GM19372 (cell line): Measurements from ENCODE around the gene OOSP2.

Experiments
- ATAC-seq: cut with Tn5 transposase; IDR thresholded peaks from one replicate; pipeline ENCODE4 v1.9.1; 2021; ENCODE audit warnings: mild to moderate bottlenecking, low read depth, moderate library complexity; ENCODE audit not compliant: unreplicated experiment

OOSP2 gene

DNA sequence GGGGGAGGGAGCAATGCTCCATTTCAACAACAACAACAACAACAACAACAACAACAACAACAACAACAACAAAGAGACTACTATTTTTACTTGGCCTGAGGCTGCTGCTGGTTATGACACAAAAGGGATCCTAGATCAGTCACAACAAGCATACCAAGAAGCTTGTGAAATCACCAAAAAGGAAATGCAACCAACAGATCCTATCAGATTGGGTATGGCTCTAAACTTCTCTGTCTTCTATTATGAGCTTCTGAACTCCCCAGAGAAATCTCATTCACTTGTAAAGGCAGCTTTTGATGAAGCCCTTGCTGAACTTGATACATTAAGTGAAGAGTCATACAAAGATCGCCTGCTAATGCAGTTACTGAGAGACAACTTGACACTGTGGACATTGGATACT, 37.8 kb downstream of the OOSP2 start:
- ATAC-seq = no peak

DNA sequence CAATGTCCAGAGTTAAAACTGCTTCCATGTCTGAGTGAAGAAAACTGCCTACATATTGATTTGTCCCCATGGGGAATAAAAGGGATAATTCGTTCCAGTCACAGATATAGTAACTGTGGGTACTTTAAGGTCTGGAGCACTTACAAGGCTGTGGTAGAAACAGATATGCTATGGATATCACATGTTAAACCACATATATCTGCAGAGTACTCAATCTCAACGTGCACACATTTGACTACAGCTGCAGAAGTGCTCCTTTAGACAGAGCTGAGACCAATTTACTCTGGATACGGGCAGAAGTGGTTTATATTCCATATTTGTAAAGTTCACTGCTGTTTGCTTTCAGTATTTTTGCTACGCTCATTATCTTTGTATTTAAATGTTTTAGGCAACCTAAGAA, 38.5 kb downstream of the OOSP2 start:
- no peak for ATAC-seq

DNA sequence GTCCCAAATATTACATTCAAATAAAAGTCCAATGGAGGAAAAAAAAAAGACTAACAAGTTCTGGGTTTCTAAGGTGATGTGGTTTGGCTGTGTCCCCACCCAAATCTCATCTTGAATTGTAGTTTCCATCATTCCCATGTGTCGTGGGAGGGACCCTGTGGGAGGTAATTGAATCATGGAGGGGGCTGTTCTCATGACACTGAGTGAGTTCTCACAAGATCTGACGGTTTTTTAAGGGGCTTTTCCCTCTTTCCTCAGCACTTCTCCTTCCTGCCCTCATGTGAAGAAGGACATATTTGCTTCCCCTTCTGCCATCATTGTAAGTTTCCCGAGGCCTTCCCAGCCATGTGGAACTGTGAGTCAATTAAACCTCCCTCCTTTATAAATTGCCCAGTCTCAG, 40.3 kb downstream of the OOSP2 start:
- no peak for ATAC-seq

DNA sequence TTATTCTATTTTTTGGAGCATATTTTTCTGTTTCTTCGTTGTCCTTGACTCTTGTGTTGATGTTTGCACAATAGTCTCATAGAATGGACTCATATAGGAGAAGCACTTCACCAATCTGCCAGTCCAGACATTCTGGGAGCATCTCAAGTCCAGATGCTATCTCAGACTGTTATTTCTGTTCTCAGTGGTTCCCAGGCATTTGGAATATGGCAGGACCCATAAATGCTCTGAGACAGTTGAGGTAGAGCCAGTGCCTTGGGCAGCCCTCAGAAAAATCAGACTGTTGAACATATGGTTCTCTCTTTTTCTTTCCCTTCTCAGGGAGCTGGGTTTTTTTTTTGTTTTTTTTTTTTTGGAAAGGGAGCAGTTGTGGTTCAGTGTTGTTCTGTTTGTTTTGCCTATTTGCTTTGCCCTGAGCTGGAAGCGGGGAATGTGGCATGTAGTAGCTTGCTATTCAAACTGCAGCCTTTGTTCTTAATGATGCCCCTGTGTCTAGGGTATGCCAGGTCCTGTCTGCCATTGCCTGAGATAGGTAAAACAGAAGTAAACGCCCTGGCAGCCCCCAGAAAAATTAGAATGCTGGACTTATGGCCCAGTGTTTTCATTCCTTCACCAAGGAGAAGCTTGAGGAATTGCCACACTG, 44.5 kb downstream of the OOSP2 start:
- no peak for ATAC-seq

DNA sequence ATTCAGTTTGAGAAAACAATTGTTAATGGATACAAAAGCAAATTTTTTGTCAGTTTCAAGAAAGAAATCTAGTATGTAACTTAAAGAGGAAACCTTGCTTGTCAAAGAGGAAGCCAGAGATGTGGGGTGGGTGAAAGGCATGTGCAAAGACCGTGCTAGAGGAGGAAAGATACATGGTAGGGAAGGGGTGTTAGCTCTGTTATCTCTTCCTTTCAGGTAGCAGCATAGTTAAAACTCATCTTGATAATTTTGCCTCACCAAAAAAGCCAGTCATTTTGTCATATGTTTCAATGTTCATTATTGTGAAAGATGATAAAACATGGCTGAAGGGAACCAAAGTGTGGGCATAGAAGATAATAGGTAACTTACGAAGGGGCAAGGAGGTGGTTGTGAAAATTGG, 45.7 kb downstream of the OOSP2 start:
- no peak for ATAC-seq

DNA sequence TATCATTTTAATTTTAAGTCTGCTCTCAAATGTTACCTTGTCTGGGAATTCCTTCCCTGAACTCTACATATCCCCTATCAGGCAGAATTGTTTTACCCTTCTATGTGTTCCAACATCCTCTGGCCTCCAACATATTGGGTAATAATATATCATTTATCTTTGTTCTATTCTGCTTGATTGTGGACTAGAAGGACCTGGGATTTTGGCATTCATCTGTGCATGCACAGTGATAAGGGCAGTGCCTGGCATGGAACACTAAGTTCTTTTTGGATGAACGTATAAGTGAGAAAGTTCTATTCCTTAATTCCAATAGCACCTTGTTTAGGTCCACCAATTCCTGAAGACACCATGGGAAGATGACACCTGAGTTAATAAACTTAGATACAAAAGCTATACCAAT, 47.0 kb downstream of the OOSP2 start:
- ATAC-seq = no peak

DNA sequence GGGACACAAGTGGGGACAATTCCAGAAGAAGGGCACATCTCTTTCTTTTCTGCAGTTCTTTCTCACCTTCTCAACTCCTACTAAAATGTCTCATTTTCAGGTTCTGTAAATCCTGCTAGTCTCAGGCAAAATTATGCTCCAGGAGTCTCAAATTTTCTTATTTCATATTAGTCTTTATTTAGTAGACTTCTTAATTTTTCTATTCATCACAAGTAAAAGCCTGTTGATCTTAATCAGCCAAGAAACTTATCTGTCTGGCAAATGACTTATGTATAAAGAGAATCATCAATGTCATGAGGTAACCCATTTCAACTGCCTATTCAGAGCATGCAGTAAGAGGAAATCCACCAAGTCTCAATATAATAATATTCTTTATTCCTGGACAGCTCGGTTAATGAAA, 48.2 kb downstream of the OOSP2 start, which contains the start of gene MS4A2:
TSS of gene MS4A2 (plus strand) at position 301 of the 400 bp plus-strand sequence. CDS start 102 bp downstream, outside the sequence.
- ATAC-seq = no peak

DNA sequence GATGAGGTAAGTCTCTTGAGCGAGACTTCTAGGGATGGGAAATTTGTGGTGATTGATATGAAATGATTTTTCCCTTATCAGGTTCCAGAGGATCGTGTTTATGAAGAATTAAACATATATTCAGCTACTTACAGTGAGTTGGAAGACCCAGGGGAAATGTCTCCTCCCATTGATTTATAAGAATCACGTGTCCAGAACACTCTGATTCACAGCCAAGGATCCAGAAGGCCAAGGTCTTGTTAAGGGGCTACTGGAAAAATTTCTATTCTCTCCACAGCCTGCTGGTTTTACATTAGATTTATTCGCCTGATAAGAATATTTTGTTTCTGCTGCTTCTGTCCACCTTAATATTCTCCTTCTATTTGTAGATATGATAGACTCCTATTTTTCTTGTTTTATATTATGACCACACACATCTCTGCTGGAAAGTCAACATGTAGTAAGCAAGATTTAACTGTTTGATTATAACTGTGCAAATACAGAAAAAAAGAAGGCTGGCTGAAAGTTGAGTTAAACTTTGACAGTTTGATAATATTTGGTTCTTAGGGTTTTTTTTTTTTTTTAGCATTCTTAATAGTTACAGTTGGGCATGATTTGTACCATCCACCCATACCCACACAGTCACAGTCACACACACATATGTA, 55.4 kb downstream of the OOSP2 start:
- no peak for ATAC-seq

DNA sequence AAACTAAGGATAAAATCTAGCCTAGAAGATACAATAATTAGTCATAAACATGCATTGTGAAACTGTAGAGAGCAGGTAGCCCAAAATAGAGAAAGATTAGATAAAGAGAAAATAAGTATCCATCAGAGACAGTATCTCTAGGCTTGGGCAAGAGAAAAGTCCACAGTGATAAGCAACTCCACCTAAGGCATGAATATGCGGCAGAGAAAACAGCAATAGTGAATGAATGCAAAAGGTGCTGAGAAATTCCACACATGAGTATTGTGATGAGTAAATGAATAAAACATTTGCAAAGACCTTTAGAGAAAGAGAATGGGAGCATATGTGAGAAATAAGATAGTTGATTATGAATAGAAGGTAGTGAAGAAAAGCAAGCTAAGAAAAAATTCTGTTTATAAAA, 57.0 kb downstream of the OOSP2 start:
- ATAC-seq = no peak
